Raji (cell line): Measurements from ENCODE around the gene RAB5B.

Experiments
- POLR2A ChIP-seq: IDR thresholded peaks from 2 replicates; pipeline ENCODE4 v1.6.1; 2011; ENCODE audit warnings: low read depth, low read length, control low read depth; ENCODE audit not compliant: insufficient read depth

The RAB5B gene

GRCh38 chr12:55965941-55966407, 7.9 kb upstream of the RAB5B start, which contains the start of gene PMEL:
Gene PMEL (minus strand): TSS chr12:55966042. CDS start chr12:55966011, 31 bp downstream.
- TF ChIP-seq POLR2A, result no peak

GRCh38 chr12:55966408-55967281, 7.2 kb upstream of the RAB5B start, which contains the start of gene CDK2:
Gene CDK2 (plus strand): TSS chr12:55966830. CDS start chr12:55967009, 179 bp downstream.
- TF ChIP-seq POLR2A, result peak; percentile 88

GRCh38 chr12:55969356-55969755, 4.5 kb upstream of the RAB5B start:
- no peak for TF ChIP-seq POLR2A

- no peak for TF ChIP-seq POLR2A
These were observed 3.1 kb upstream of the RAB5B start for GRCh38 chr12:55970775-55971174.

DNA sequence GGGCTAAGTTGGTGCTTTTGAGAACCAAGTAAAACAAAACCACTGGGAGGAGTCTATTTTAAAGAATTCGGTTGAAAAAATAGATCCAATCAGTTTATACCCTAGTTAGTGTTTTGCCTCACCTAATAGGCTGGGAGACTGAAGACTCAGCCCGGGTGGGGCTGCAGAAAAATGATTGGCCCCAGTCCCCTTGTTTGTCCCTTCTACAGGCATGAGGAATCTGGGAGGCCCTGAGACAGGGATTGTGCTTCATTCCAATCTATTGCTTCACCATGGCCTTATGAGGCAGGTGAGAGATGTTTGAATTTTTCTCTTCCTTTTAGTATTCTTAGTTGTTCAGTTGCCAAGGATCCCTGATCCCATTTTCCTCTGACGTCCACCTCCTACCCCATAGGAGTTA, 1.8 kb upstream of the RAB5B start:
- TF ChIP-seq POLR2A, result no peak

- TF ChIP-seq POLR2A, result no peak
These were observed 1.4 kb upstream of the RAB5B start for GRCh38 chr12:55972456-55972855.

DNA sequence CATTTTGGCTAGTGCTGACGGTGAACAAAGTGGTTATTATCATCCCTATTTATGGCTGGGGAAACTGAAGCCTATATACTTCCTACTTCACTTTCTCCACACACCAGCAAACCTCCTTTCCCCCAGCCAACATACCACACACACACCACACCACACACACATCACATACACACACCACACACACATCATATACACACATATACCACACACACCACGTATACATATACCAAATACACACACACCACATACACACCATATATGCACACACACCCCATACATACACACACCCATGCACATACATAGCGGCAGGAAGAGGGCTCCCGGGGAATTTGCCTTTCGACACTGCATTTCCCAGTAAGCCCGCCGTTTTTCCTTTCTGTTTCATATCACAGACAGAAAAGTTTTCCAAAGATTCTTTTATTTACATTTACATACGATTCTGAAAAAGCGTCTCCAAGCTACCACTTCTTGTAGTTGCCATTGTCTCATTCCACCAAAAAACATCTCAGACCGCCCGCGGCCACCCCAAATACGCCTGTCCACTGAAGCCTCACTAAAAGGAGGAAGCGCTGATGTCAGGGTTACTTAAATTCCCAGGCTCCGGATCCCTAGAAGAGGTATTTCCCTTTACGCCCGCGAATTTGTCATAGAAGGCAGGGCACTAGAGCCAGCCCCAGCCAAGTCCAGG, 823 bp upstream of the RAB5B start:
- no peak for TF ChIP-seq POLR2A

GRCh38 chr12:55974308-55974730, 441 bp downstream of the RAB5B start:
- TF ChIP-seq POLR2A, result no peak

DNA sequence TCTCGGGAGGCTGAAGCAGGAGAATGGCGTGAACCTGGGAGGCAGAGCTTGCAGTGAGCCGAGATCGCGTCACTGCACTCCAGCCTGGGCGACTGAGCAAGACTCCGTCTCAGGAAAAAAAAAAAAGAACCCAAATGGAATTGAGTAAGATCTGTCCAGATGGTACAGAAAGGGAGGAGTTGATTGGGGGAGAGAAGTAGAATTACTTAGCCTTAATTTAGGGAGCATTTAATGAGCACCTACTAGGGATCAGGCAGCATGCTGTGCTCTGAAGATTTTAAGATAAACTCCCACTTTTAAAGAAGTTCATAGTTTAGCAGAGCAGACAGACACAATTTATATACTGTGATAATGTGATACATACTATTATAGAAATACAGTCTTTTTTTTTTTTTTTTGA, 4.5 kb downstream of the RAB5B start:
- no peak for TF ChIP-seq POLR2A

DNA sequence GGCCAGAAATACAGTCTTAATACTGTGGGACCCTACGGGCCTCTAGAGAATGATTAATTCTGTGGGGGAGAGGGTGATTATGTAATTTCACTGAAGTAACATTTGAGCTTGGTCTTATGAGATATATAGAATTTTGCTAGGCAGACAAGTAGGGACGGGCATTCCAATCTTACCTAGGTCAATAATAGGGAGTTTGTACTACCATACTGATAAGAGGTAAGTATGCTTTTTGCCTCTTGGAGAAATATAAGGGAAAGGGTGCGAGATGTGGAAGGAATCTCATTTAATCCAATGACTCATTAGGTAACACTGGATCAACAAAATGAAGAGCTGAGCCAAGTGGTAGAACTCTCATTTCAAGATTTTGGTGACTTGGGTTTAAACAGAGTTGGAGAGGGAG, 5.2 kb downstream of the RAB5B start:
- no peak for TF ChIP-seq POLR2A

- no peak for TF ChIP-seq POLR2A
These were observed 8.6 kb downstream of the RAB5B start for GRCh38 chr12:55982319-55982936.

- no peak for TF ChIP-seq POLR2A
These were observed 9.5 kb downstream of the RAB5B start for GRCh38 chr12:55983232-55983842.

DNA sequence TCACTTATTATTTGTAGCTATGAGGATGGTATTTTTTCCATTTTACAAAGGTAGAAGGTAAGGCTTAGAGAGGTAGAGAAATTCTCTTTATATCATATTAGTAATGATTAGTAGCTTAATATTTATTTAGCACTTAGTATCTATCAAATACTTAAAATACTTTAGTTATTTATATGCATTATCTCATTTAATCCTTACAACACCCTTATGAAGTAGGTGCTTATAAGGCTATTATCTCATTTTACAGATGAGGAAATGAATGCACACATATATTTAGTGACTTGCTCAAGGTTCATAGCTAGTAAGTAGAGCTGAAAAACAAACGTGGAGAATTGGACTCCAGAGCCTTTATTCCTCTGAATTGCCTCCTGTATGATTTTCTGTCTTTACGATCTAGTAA, 11.0 kb downstream of the RAB5B start:
- TF ChIP-seq POLR2A, result no peak

GRCh38 chr12:55985341-55985740, 11.5 kb downstream of the RAB5B start:
- no peak for TF ChIP-seq POLR2A

GRCh38 chr12:55991110-55991509, 17.2 kb downstream of the RAB5B start:
- no peak for TF ChIP-seq POLR2A
